Spleen (tissue), 7 donors: ENCODE data around the gene AHCYL2.

ENCODE experiments used
- POLR2AphosphoS5 ChIP-seq, 3 donors: sonication (generic); formaldehyde crosslinking; IDR thresholded peaks; one replicate each; pipeline ENCODE4 v1.5.1; 2017; ENCODE audit warnings: antibody characterized with exemption in 3 of 3
- TF ChIP-seq, protein P1 (sequence below), 11 experiments: fragments of 200-600 bp in 7 of 11; fragments of 450-650 bp in 4 of 11; sonication (generic) in 4 of 11; IDR thresholded peaks in 8 of 11; conservative IDR thresholded peaks in 3 of 11; 1 replicate in 7 of 11; 2 replicates in 4 of 11; pipeline versions ENCODE4 v1.4.0 to v1.8.0; 2016 to 2021; ENCODE audit warnings: antibody characterized with exemption in 11 of 11, inconsistent platforms in 4 of 11, mild to moderate bottlenecking in 1 of 11
- donor health status: DM: no; HTN: no; CAD: no; lungs with moderate emphysema.
- donor health status: DM: no; HTN: no; CAD: no.
- donor health status: DM: no; HTN: no; CAD: no.

DNA sequence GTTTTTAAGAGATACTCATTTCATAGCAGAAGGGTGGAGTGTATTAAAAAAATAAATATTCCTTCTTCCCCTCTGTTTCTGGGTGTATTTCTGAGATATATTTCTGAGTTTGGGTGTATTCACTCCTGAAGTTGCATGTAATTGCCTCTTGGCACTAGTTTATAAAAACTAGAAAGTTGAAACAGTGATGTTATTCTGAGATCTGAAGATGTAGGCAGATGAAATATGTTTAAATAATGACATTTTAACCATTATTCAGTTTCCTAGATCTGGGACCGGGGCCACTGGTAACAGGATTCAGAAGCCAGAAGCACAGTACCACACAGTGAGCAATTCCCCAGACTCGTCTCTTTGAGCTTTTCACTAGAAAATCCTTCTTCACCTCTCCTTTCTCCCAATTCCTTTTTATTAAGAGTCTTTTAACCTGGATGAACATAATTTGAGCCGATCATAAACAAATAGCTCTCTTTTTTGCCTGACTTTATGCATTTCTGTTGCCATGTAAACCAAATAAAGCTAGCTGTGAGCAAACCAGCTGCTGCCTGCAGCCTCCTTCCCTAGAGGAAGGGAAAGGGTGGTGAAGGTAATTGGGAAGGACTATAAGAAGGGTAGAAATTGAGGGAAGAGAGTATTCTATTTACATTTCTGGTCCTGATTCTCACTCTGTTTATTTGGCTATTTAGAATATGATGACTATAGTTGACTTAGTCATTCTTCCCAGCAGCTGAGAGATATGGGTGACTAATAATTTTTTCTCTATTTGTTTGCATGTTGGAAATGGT is 107.6 kb downstream of the AHCYL2 start:
- TF ChIP-seq, protein P1, sequence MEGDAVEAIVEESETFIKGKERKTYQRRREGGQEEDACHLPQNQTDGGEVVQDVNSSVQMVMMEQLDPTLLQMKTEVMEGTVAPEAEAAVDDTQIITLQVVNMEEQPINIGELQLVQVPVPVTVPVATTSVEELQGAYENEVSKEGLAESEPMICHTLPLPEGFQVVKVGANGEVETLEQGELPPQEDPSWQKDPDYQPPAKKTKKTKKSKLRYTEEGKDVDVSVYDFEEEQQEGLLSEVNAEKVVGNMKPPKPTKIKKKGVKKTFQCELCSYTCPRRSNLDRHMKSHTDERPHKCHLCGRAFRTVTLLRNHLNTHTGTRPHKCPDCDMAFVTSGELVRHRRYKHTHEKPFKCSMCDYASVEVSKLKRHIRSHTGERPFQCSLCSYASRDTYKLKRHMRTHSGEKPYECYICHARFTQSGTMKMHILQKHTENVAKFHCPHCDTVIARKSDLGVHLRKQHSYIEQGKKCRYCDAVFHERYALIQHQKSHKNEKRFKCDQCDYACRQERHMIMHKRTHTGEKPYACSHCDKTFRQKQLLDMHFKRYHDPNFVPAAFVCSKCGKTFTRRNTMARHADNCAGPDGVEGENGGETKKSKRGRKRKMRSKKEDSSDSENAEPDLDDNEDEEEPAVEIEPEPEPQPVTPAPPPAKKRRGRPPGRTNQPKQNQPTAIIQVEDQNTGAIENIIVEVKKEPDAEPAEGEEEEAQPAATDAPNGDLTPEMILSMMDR (IDR thresholded peaks at IDR 0.05 in 8 of 11, conservative IDR thresholded peaks at IDR 0.05 in 3 of 11), result no peak
- TF ChIP-seq POLR2AphosphoS5 (IDR thresholded peaks at IDR 0.05), result no peak
